NCI-H524 treated with DMSO at 0.1 percent for 48 hours (cell line): ENCODE results near the gene MAPK8.

Source experiments
- DNase-seq: peaks from one replicate; lab custom pipeline; 2025; lab: John Stamatoyannopoulos, UW

MAPK8 gene

GRCh38 chr10:48450233-48450740 is 143.8 kb downstream of the MAPK8 start:
- DNase-seq, result no peak

GRCh38 chr10:48450741-48451466 is 144.4 kb downstream of the MAPK8 start:
- DNase-seq, result no peak

- no peak for DNase-seq
These were observed 145.7 kb downstream of the MAPK8 start for GRCh38 chr10:48451969-48452878.

GRCh38 chr10:48452879-48453412 is 146.5 kb downstream of the MAPK8 start:
- DNase-seq, result no peak

- DNase-seq, result no peak
These were observed 147.2 kb downstream of the MAPK8 start for GRCh38 chr10:48453451-48454301.

- no peak for DNase-seq
These were observed 148.0 kb downstream of the MAPK8 start for GRCh38 chr10:48454302-48455054.

- DNase-seq, result no peak
These were observed 148.5 kb downstream of the MAPK8 start for GRCh38 chr10:48455055-48455391.

GRCh38 chr10:48455392-48456151 is 149.1 kb downstream of the MAPK8 start:
- no peak for DNase-seq

- no peak for DNase-seq
These were observed 149.9 kb downstream of the MAPK8 start for GRCh38 chr10:48456361-48456804.

GRCh38 chr10:48456808-48457761 is 150.6 kb downstream of the MAPK8 start:
- DNase-seq, result no peak

GRCh38 chr10:48457949-48458661 is 151.6 kb downstream of the MAPK8 start:
- no peak for DNase-seq

GRCh38 chr10:48458662-48459048 is 152.2 kb downstream of the MAPK8 start:
- no peak for DNase-seq

- DNase-seq, result no peak
These were observed 153.0 kb downstream of the MAPK8 start for GRCh38 chr10:48459270-48460150.

GRCh38 chr10:48460182-48460581 is 153.7 kb downstream of the MAPK8 start:
- DNase-seq, result no peak

- no peak for DNase-seq
These were observed 155.4 kb downstream of the MAPK8 start for GRCh38 chr10:48461623-48462481.

GRCh38 chr10:48462482-48463020 is 156.1 kb downstream of the MAPK8 start:
- DNase-seq, result no peak
